Kidney capillary endothelial cell (primary cell): ENCODE results near the gene PDLIM4.

ENCODE experiments used
- DNase-seq: peaks from one replicate; pipeline ENCODE4 v3.0.0-alpha.2; 2018; ENCODE audit warnings: low spot score

PDLIM4 gene

DNA sequence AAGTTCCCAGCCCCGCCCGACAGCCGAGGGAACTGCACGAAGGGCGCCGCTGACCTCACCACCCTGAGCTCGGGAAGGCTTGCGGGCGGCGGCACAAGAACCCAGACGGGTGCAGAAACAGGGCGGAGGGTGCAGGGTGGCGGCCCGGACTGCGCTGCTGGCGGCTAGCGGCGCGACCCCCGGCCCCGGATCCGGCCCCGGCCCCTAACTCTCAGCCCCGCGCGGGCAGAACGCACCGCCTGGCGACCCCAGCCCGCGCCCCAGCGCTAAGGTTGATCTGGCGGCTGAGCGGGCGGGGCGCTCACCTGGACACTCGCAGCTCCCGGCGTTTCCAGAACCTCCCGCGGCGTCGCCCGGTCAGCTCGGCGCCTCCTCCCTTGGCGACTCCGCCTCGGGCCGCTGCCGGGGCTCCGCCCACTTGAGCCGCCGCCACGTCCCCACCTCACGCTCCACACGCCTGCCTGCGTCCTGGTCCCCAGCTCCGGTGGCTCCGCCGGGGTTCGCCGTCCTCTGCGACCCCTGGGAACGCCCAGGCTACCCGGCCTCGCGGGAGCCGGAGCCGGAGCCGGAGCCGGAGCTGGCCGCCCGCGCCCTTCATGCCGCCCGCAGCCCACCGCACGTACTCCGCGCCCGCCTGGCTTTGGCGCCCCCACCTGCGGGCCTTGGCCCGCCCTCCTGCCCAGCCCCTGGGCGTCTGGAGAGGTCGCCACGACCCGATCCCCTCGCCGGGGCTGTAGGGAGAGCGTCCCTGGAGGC, 29.8 kb upstream of the PDLIM4 start, which contains the start of gene P4HA2:
P4HA2 (minus strand) TSS at position 369 of the 756 bp plus-strand sequence. CDS start 9,227 bp downstream, outside the sequence.
- DNase-seq: peak; percentile 50

DNA sequence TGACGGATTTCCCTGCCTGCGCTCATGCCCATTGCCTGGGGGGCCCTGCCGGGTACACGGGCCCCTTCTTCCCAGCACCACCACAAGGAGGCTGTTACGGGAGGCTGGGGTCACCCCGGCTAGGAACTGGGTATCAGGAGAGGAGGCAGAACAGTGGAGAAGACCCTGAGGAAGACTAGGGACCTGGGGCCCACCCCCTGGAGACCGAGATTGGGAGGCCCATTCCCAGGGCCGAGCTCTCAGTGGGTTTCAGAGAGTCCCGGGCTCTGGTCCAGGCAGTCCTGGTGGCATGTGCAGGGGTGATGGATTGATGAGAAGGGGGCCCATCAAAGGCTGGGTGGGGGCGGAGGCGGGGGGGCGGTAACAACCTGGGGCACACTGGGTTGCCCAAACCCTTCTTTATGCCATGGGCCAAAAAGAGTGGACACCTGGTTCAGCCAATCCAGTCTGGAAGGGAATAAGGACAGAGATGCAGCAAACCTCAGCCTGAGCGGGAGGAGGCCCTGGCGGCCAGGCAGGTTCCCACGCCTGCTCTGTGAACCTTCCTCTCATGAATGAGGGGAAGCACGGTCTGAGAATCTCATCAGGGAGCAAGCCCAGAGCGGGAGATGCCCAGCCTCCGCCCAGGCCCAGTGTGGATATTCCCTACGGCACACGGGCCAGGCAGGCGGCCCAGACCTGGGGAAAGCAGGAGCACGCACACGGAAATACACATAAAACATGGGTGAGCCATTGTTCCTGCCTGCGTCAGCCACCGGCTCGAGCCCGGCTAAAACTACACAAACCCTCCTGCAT, 29.1 kb upstream of the PDLIM4 start:
- no peak for DNase-seq

DNA sequence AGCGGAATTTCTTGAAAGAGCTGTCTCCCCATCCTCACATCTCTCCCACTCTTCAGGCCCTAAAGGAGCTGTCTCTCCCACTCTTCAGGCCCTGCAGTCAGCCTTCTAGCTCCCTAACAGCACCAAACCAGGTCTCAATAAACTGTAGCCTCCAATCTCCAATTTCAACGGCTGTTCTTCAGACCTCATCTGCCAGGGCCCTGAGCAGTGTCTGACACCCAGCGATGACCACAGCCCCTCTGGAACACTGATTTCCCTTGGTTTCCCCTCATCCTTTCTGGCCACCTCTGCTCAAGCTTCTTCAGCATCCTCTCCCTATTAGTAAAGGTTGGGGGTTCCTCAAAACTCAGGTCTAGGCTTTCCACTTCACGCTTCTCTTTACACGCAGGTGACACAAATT, 28.3 kb upstream of the PDLIM4 start:
- DNase-seq: no peak

DNA sequence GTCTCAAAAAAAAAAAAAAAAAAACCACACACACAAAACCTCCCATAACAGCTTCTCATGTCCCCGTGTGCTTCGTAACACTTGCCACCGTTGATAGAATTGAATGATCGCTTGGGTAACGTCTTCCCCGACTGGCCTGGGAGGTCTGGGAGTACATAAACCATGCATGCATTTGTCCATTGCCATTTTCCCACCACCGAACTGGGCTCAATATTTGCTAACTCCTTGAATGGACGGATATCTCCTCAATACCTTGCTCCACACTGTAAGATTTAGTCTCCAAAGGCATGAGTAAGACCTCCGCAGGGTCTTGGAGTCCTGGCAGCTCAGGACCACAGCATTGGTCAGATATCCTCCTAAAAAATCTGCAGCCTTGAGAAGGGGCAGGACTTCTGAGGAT, 26.6 kb upstream of the PDLIM4 start:
- DNase-seq: no peak

DNA sequence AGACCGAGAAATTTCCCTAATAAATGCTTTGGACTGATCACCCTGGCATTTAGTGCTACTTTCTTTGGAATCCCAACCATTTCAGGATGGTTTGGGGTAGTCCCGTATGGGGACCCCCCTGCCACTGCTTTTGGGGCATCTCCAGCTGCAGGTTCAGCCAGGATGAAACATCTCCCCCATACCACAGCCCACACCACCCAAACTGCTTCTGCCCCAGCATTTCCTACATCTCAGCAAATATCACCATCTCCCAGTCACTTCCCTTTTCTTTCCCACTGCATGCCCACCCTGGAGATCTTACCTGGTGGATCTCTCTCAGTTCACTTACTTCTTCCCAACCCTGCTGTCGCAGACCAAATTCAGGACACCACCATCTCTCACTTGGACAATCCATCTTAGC, 25.0 kb upstream of the PDLIM4 start:
- no peak for DNase-seq

DNA sequence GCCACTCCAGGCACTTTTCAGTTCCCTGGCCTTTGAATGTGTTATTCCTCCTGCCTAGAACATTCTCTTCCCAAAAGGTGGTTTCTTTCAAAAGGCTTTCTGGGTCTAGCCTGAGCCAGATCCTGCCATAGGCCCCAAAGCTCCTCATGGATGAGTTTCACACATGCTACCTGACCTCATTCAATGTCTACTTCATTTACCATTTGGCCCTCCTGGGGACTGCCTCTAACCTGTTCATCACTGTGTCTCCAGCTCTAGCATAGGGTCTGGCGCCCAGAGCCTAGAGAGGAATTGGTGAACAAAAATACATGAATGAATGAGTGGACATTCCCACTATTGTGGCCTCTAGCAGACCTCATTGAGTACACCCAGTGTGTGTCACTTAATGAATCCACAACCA, 24.4 kb upstream of the PDLIM4 start:
- DNase-seq: no peak

DNA sequence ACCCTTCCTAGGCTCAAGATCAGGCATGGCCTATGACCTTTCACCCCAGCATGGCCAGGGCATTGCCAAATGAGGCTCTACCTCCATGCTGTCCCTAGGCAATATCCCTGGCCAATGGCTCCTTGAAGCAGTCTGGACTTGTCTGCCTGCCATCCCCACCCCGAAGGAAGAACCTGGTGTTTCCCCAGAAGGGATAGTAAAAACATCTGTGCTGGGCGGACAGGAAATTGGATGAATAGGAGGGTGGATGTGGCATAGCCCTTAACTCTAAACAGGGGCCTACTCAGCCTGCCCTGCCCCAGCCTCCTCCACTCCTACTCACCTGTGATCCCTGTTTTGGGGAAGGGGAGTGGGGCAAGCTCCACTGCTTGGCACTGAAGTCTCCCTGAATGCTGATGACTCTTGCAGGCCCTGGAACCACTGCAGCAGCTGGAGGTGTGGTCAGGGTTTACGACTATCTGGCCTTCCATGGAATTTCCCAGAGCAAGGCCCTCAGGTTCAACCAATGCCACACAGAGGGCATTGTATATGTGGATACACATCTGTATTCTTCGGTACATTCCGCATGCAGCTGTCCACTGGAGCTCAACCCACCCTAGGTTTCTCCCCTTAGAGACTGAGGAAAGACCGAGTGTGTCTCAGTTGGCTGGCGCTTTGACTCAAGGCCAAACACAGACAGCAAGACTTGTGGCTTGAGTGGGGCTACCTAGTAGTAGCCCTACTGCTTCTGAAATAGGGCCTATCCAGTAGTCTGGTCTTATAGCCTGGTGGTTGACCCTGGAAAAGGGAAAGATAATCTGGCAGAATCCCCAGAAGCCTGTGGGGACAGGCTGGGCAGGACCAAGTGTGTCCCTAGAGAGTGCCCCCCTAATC, 23.4 kb upstream of the PDLIM4 start:
- no peak for DNase-seq

DNA sequence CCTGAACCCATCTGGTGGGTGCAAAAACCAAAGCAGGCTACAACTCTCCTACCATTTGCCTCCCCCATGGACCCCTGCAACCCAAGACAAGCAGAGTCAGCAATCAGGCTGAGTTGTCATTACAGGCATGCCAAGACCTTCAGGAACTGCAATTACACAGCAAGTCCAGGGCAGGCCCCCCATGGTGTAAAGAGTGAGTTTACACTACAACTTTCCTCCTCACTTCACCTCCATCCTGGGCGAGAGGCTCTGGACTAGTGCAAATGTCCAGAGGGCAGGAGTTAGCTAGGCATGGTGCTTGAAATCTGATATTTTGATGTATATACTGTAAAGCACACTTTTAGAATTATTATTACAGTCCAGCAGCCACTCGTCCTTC, 22.8 kb upstream of the PDLIM4 start:
- no peak for DNase-seq

DNA sequence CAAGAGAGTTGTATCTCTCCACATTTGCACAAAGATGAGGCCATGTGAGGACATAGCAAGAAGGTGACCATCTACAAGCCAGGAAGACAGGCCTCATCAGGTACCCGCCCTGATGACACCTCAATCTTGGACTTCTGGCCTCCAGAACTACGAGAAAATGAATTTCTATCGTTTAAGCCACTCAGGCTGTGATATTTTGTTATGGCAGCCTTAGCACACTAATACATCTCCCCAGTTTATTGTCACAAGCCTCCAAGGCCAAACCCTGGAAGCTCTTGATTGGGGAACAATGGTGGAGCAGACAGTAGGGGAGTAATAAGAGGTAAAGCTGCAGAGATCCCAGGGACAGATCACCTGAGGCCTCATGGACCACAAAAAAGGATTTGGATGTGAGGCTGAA, 22.2 kb upstream of the PDLIM4 start:
- no peak for DNase-seq

DNA sequence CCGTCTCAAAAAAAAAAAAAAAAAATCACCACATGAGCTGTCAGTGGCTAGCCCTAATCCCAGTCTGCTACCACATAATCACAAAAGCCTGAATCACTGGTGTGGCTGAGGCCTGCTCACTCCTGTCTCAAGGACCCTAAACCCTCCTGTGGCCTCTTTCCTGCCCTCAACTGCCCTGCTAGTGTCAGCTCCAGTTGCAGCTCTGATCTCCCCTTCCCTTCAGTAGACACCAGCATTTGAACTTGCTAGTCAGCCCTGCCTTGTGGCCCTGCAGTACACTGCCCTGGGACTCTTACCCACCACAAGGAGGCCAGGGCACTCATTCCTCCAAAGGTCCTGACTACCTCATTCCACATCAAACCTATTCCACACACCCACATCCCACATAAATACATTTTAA, 20.4 kb upstream of the PDLIM4 start:
- DNase-seq: no peak

DNA sequence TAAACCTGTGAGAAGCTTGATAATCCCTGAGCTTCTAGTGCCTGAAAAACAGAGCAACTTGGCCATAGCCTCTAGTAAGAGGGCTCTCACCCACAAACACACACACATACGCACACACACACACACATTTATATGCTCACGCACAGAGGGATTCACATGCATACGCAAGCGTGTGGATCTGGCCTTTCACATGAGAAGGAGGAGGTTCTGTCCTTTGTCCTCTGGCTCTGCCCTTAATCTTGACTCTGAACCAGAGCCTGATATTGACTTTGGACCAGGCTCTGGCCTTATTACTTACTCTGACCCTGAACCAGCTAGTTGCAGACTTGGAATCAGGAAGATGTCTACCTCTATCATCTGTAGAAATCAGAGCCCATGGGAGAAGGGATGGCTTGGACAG, 19.8 kb upstream of the PDLIM4 start:
- DNase-seq: no peak

DNA sequence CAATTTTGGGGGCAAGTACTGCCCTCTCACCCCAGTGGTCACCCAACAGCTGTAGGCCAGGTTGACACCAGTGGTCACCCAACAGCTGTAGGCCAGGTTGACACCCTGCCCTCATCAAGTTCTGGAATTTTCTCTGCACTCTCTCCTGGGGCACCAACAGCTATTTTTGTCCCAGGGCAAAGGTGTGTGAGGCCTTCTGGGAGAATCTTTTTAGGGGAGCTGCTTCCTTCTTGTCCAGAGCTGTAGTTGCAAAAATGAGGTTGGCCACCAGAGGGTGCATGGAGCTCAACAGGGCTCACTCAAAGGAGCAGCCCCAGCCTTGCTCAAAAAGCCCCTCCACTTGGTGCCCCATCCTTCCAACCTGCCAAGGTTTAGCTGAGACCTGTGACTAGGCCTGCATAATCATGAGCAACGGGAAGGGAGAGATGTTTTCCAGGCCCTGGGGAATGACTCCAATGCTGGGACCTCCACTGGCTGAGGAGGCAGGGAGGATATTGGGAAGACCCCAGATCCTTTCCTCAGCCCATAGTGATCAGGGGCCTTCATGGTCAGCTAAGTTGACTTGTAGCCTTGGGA, 19.2 kb upstream of the PDLIM4 start:
- DNase-seq: peak; percentile 52

DNA sequence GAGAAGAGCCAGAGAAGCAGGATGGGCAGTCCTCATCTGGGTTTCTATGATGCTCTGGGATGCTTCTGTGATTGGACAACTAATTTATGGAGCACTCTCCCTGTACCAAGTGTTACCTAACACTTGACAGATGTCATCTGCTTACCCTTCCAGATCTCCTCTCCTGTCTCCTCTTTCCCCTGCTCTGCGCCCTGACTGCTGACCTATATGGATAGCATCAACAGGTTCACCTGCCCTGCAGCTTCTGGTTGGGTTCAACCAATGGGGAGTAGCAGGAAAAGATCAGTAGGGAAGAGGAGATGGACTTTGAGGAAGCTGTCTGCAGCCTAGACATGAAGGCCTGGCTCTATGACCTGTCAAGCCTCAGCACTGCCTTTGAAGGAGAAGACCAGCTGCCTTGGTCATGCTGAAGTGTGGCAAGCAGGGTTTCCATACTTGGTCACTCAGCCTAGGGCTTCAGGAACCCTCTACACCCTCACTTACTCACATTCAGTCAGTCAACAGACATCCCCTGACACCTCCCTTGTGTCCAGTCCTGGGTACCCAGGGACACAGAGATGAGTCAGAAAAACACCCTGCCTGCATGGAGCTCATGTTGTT, 18.5 kb upstream of the PDLIM4 start:
- DNase-seq: no peak

DNA sequence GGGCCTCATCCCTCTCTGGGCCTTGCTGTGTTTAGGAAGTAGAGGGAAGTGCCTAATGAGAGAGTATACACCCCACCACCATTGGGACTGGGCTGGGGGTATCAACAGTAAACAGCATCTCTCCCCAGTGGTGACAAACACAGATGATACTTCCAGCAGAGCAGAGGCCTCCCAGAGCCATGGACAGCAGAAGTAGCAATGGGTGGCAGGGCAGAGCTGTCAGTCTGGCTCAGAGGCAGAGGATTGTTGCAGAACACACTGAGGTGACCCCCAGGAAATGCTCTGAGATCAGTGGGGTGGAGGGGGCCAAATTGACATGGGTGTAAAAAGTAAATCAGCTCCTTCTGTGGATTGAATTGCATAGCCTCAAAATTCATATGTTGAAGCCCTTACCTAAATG, 17.7 kb upstream of the PDLIM4 start:
- DNase-seq: no peak

DNA sequence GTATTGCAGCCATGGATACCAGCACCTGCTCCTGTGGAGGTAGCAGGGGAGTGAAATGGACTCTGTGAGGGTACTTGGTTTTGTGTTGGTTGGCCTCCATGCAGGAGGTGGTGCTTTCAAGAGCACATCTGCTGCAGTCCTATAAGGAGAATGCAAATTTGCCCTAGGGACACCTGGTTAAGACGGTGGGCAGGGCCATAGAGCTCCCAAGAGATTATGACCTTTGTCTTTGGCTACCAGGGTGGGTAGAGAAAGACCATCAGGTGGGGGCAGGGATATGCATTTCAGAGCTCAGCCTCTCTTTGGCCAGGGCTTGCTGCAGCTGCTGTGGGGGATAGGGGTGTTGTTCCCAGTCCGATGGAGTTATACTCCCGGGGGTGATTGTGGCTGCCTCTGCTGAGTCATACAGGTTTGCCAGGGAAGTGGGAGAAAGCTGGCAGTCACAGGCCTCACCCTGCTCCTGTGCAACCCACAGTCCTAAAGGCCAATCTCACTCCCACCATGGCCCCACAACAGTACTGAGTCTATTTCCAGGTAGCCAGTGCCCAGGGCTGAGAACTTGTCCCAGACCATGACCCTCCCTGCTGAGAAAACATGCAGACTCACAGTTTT, 14.0 kb upstream of the PDLIM4 start:
- no peak for DNase-seq

DNA sequence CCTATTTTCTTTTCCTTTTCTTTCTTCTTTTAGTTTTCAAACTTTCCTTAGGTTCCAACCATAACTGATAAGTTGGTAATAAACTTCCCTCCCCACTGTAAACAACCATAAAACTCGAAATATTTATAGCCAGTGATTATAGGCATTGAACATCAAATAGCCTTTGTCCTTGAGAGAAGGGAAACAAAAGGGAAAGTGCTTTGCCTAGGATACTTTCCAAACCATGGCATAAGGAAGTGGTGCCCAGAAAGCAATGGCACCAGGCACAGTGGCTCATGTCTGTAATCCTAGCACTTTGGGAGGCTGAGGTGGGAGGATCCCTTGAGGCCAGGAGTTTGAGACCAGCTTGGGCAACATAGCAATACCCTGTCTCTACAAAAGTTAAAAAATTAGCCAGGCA, 11.9 kb upstream of the PDLIM4 start:
- no peak for DNase-seq

DNA sequence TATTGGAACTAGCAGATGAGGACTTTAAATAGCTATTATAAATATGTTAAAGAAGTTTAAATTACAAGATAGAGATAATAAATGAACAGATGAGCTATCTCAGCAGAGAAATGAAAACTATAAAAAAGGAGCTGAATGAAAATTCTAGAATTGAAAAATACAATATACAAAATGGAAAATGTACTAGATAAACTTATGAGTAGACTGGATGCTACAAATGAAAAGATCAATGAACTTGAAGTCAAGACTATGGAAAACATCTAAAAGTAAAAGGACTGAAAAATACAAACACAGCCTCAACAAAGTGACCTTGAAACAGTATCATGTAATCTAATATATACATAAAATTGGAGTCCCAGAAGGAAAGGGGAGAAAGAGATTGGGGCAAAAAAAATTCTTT, 10.7 kb upstream of the PDLIM4 start:
- no peak for DNase-seq

DNA sequence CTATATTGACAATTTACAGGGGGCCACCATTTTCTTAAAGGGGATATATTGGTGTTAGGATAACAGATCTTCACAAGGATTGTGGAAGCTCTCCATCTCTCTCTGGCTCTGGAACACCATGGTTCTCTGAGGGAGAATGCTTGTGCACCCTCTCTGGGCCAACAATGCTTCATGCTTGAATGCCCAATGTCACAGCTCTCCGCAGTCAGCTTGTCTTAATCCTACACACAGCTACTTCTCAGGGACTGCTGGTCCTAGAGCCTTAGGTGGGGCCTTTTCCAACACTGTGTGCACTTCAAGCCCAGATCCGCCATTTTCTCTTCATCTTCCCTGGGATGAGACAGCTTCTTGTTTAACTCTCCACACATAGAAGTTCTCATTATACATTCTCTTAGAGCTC, 6.9 kb upstream of the PDLIM4 start:
- DNase-seq: no peak

DNA sequence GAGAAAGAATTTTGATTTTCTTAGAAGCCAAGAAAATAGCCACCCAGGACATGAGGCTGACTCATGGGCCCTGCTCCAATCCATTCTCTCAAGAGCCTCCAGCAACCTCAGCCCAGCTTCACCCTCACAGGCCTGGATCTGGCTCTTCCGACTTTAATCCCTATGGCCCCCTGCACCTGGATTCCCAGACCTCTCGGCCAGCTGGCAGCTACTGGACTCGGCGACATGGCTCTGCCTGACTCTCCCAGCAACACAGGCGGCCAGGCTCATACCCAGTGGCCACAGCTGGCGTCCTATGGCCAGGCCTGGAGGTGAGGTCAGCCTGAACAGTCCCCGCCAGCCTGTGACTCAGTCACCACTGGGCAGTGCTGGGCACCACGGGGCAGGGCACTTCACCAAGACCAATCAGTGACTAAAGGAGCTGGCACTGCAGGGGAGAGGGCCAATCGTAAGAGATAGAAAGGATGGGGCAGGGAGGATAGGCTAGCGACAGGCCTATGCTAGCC, 6.2 kb upstream of the PDLIM4 start:
- DNase-seq: no peak

DNA sequence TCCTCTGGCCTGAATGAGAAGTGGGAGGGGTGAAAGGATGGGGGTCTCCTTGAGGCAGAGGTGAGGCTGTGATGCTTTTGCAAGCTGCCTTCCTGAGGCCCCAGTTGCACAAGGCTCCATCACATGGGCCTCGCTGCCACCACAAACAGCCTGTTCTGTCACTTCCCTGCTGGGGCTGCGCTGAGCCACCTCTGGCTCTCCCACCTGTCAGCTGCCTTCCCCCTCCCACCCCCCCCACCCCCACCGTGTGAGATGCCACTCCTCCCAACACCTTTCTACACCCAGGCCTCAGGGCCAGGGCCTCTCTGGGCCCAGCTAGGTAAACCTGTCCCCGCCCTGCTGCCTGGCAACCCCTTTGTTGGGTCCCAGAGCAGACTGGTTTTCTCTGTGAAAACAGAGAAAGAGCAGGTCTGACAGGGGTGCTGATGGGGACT, 4.5 kb upstream of the PDLIM4 start:
- DNase-seq: no peak
